COR-L47 (cell line): ENCODE results near the gene LRSAM1.

Experiments used
- DNase-seq: peaks from one replicate; lab custom pipeline; 2025; lab: John Stamatoyannopoulos, UW

The LRSAM1 gene

GRCh38 chr9:127516835-127517607 lies 65.7 kb downstream of the LRSAM1 start:
- DNase-seq, result no peak

- no peak for DNase-seq
Observed at GRCh38 chr9:127517620-127518019, 66.3 kb downstream of the LRSAM1 start.

- DNase-seq, result no peak
Observed at GRCh38 chr9:127518091-127518856, 67.0 kb downstream of the LRSAM1 start.

GRCh38 chr9:127519301-127520166 lies 68.2 kb downstream of the LRSAM1 start:
- DNase-seq, result no peak

- no peak for DNase-seq
Observed at GRCh38 chr9:127520941-127521918, 69.9 kb downstream of the LRSAM1 start.

GRCh38 chr9:127521919-127522304 lies 70.6 kb downstream of the LRSAM1 start:
- DNase-seq, result no peak

GRCh38 chr9:127522727-127523126 lies 71.4 kb downstream of the LRSAM1 start:
- DNase-seq, result no peak

GRCh38 chr9:127523312-127523851 lies 72.1 kb downstream of the LRSAM1 start:
- DNase-seq, result no peak

GRCh38 chr9:127524373-127524772 lies 73.1 kb downstream of the LRSAM1 start:
- no peak for DNase-seq

GRCh38 chr9:127525401-127526188 lies 74.3 kb downstream of the LRSAM1 start:
- no peak for DNase-seq

GRCh38 chr9:127526655-127527559 lies 75.6 kb downstream of the LRSAM1 start:
- DNase-seq, result no peak

- no peak for DNase-seq
Observed at GRCh38 chr9:127527560-127528268, 76.4 kb downstream of the LRSAM1 start.

GRCh38 chr9:127528422-127529251 lies 77.3 kb downstream of the LRSAM1 start:
- peak; percentile 56 for DNase-seq

GRCh38 chr9:127529671-127530070 lies 78.4 kb downstream of the LRSAM1 start:
- DNase-seq, result no peak

- DNase-seq, result no peak
Observed at GRCh38 chr9:127530206-127530941, 79.1 kb downstream of the LRSAM1 start.

- no peak for DNase-seq
Observed at GRCh38 chr9:127531676-127532075, 80.4 kb downstream of the LRSAM1 start.
